HK-2 (cell line): ENCODE results near the gene CER1.
A peak's percentile ranks its signal among the peaks of the same experiment; 100 is the strongest.
"Not testable (repeated sequence)": the region's sequence is repeated elsewhere in the genome, so short reads cannot be mapped to it uniquely, and the experiment has no call there.

Experiments
- DNase-seq: peaks from one replicate; pipeline ENCODE4 v3.0.0-alpha.2; 2018; ENCODE audit not compliant: unreplicated experiment

Gene CER1

GRCh38 chr9:14715102-14715501 is 7.4 kb downstream of the CER1 start:
- no peak for DNase-seq

DNA sequence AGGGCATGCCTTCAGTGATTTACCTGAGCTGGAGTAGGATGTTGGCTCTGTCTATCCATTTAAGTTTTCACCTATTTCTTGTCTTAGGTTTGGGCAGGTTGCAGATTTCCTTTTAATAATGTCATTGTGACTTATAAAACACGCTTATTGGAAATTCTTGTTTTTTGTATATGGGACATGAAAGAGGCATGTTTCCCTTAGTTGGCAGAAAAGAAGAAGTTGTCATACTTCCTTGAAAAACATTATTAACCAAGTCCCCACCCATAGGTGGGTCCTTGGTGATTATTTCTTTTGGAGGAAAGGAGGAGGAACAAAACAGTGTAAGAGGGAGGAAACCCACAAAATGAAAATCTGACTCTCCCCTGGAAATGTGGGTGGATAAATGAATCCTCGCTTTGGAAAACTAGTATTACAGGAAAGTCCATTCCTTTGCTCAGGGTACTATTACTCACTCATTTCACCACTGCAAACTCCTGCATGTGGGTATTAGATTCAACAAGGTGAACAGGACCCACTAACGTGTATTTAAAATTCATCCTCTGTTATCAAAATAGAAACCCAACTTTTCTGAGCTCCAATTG is 9.3 kb downstream of the CER1 start:
- no peak for DNase-seq

- DNase-seq: no peak
Measured at GRCh38 chr9:14710804-14711203, 11.7 kb downstream of the CER1 start.

- DNase-seq: no peak
Measured at GRCh38 chr9:14706530-14707140, 15.9 kb downstream of the CER1 start.

DNA sequence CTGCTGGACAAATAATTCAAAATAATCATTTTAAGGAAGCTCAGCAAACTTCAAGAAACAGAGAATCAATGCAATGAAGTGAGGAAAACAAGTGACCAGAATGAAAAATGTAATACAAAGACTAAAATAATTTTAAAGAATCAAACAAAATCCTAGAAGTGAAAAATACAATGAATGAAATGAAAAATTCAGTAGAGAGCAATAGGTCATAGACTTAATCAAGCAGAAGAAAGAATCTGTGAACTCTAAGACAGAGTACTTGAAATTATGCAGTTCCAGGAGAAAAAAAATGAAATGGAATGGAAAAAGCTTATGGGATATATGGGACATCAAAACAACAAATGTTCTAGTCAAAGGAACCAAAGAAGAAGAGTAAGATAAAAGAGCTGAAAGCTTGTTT is 17.5 kb downstream of the CER1 start:
- DNase-seq: no peak

DNA sequence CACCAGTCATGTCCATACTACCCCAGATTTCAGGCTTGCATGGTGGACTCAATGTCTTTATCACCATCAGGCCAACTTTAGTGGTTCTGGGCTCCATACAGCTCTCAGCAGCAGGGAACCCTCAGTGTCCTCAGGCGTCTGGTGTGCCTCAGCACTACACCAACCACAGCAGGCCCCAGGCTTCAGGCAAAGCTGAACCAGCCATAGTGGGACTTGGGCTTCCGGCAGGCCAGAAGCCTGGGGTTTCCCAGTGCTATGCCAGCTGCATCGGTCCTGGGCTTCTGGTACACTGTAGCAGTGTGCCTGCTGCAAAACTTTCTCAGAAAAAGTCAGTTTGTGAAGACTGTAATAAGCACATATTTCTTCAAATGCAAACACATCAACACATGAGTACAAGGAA is 18.3 kb downstream of the CER1 start:
- no peak for DNase-seq

- no peak for DNase-seq
Measured at GRCh38 chr9:14702200-14702720, 20.3 kb downstream of the CER1 start.

DNA sequence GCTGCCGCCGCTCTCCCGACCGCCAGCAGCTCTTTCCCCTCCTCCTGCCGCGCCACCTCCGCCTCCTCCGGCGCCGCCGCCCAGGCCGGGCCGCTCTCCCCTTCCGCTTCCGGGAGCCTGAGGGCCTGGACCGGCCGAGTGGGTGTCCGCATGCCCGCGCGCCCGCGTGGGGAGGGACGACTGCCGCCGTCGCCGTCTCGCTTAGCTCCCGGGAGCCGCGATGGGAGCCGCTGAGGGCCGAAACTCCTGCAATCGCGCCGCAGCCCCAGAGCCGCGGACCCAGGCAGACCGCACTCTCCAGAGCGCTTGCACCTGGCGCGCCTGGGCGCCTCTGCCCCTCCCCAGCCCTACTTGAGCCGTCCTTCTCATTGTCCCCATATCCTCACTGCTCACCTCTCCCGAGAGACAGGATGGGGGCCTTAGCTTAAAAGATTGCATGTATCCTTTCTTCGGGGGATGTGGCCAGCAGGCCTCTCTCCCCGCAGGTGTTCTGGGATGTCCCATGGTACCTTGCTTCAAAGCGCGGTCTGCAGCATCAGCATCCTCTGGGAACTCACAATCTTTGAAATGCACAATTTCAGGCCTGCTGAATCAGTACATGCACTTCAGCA is 29.2 kb downstream of the CER1 start, which contains the start of gene ZDHHC21:
ZDHHC21 (minus strand) TSS at position 182 of the 611 bp plus-strand sequence. CDS start 19,092 bp downstream, outside the sequence.
- peak; percentile 49 for DNase-seq

GRCh38 chr9:14692470-14693250 is 29.9 kb downstream of the CER1 start:
- peak; percentile 8 for DNase-seq

GRCh38 chr9:14690948-14691730 is 31.4 kb downstream of the CER1 start:
- no peak for DNase-seq

DNA sequence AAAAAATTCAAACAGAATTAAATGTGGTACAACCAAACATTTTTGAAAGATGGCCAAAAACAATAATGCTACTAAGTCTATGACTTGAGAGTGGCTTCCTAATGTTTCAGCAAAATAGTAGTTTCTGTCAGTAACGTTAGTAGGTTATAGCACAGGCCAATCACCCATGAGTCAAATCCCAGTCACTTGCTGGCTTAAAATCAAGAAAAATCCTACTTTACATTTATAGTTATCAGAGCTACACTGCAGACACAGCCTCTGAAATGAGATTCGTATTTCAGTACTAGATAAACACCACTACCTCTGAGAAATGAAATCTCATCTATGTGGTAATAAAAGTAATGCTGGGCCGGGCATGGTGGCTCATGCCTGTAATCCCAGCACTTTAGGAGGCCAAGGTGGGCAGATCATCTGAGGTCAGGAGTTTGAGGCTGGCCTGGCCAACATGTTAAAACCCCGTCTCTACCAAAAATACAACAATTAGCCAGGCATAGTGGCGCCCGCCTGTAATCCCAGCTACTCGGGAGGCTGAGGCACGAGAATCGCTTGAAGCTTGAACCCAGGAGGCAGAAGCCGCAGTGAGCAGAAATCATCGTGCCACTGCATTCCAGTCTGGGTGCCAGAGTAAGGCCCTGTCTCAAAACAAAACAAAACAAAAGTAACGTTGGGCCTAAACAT is 35.4 kb downstream of the CER1 start:
- DNase-seq: no peak

DNA sequence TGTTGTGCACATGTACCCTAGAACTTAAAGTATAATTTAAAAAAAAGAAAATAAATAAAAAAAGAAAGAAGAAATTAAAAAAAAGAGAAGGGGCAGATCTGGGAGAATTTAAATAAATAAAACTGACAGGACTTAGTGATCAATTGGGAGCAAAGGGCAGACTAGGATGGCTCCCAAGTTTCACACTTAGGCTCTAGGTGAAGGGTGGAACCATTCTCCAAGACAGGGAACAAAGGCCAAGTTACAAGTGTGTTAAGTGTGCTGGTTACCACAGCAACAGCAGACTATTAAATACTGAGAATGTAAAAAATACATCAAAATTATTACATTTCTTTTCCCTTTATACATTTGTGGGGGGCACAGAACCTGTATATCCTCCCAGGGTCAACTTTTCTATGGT is 36.4 kb downstream of the CER1 start:
- no peak for DNase-seq

DNA sequence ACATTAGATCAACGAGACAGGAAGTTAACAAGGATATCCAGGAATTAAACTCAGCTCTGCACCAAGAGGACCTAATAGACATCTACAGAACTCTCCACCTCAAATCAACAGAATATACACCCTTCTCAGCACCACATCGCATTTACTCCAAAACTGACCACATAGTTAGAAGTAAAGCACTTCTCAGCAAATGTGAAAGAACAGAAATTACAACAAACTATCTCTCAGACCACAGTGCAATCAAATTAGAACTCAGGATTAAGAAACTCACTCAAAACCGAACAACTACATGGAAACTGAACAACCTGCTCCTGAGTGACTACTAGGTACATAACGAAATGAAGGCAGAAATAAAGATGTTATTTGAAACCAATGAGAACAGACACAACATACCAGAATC is 39.9 kb downstream of the CER1 start:
- not testable (repeated sequence) for DNase-seq

- DNase-seq: no peak
Measured at GRCh38 chr9:14678776-14679175, 43.8 kb downstream of the CER1 start.

DNA sequence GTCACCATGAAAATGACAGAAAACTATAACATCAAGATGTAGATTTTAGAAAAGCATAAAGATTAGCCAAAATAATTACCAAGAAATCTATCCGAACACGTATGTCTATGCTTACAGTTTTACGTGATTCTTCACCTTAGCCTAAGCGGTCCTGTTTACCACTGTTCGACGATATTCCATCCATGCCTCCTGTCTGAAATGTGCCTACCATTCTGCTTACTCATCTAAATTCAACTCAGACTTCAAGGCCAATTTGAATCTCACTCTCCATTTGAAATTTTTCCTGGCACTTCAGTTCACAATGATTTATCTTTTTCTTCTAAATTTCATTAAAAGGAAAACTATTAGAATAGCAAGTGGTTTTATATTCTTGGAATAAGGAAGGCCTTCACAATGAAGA is 44.7 kb downstream of the CER1 start:
- no peak for DNase-seq

DNA sequence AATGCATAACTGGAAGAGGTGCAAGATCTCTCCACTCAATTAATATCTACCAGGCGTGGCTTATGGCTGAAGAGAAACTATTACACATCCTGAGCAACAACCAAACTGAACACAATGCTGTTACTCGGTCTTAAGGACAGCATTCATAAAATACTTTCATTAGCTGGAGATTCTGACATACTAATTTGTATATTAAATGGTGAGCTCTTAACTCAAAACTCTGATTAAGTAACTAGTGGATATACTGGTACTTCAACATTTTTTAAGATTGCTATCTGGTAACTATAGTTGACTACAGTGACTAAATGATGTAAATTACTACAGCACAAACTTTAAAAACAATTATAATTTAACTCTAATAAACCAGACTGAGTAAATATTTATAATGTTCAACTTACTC is 45.1 kb downstream of the CER1 start:
- DNase-seq: no peak

GRCh38 chr9:14674630-14675029 is 47.9 kb downstream of the CER1 start:
- no peak for DNase-seq

GRCh38 chr9:14671377-14671776 is 51.2 kb downstream of the CER1 start:
- no peak for DNase-seq

DNA sequence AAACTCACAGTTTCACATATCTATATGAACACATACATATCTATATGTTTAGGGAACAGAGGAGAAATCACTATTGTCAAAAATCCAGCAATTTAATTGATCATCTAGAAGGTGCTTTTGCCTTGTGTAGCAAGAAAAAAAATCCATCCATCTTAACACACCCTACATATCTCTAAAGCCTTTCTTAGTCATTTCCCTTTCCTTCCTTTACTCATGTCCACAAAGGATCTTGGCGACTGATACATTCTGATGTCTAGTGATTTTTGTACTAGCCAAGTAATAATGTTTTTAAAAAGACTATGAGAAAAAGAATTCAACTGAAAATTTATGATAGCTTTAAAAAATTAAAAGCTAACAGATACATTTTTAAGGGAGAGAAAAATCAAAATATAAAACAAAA is 51.8 kb downstream of the CER1 start:
- no peak for DNase-seq
